IMR-90 (cell line): ENCODE data around the gene KCNH4.

Source experiments
- BHLHE40 ChIP-seq: fragments of 150-350 bp; IDR thresholded peaks from 2 replicates; pipeline ENCODE4 v1.6.1; 2016; ENCODE audit warnings: mild to moderate bottlenecking, low read depth, low read length
- CEBPB ChIP-seq: IDR thresholded peaks from 2 replicates; pipeline ENCODE4 v1.6.1; 2012; ENCODE audit warnings: low read depth, low read length, improper control_type of control experiment
- NFE2L2 ChIP-seq: fragments of 150-350 bp; IDR thresholded peaks from 2 replicates; pipeline ENCODE4 v1.6.1; 2016; ENCODE audit warnings: low read depth, mild to moderate bottlenecking, low read length
- POLR2A ChIP-seq: IDR thresholded peaks from 2 replicates; pipeline ENCODE4 v1.6.1; 2012; ENCODE audit warnings: mild to moderate bottlenecking, low read depth, low read length
- RAD21 ChIP-seq: IDR thresholded peaks from 2 replicates; pipeline ENCODE4 v1.6.1; 2012; ENCODE audit warnings: low read length, improper control_type of control experiment
- RCOR1 ChIP-seq: IDR thresholded peaks from 2 replicates; pipeline ENCODE4 v1.6.1; 2012; ENCODE audit warnings: mild to moderate bottlenecking, low read length, improper control_type of control experiment; ENCODE audit not compliant: insufficient replicate concordance
- TF ChIP-seq, protein P1 (sequence below): conservative IDR thresholded peaks from 2 replicates; pipeline ENCODE4 v1.5.1; 2012; ENCODE audit warnings: mild to moderate bottlenecking, low read depth, low read length, improper control_type of control experiment

DNA sequence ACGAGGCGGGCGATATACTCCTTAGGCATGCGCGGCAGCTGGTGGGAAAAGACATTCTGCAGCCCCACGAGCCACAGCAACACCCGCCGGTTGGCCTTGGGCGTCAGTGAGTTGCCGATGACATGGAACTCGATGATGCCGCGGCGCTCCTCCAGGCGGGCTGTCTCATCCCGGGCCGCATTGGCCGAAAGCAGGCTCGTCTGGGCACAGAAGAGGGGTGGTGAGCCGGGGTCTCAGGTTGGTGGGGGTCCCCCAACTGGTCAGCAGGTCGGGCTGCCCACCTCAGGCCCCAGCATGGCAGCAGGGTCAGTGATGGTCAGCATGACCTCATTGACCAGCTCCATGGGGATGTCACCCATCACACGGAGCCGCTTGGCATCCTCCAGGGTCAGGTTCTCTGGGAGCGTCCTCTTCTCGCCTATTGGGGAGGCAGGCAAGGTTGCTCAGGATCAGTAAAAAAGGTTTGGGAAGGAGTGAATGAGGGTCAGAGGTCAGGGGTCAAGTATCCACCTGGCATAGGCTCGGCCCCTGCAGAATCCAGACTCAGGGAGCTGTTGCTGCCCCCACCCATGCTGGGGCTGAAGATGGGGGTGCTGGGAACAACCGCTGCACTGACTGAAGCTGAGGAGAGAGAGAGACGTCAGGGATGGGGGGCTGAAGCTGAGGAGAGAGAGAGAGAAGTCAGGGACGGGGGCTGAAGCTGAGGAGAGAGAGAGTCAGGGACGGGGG lies 63.4 kb downstream of the KCNH4 start:
- TF ChIP-seq, protein P1, sequence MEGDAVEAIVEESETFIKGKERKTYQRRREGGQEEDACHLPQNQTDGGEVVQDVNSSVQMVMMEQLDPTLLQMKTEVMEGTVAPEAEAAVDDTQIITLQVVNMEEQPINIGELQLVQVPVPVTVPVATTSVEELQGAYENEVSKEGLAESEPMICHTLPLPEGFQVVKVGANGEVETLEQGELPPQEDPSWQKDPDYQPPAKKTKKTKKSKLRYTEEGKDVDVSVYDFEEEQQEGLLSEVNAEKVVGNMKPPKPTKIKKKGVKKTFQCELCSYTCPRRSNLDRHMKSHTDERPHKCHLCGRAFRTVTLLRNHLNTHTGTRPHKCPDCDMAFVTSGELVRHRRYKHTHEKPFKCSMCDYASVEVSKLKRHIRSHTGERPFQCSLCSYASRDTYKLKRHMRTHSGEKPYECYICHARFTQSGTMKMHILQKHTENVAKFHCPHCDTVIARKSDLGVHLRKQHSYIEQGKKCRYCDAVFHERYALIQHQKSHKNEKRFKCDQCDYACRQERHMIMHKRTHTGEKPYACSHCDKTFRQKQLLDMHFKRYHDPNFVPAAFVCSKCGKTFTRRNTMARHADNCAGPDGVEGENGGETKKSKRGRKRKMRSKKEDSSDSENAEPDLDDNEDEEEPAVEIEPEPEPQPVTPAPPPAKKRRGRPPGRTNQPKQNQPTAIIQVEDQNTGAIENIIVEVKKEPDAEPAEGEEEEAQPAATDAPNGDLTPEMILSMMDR = no peak
- TF ChIP-seq NFE2L2 = no peak
- TF ChIP-seq RAD21 = no peak
- TF ChIP-seq CEBPB = no peak
- no peak for TF ChIP-seq BHLHE40
- no peak for TF ChIP-seq RCOR1
- TF ChIP-seq POLR2A = no peak
